D341Med (cell line): Measurements from ENCODE around the gene ING3.
"Not testable (repeated sequence)": the region's sequence is repeated elsewhere in the genome, so short reads cannot be mapped to it uniquely, and the experiment has no call there.

Source experiments
- DNase-seq: peaks from one replicate; pipeline ENCODE4 v3.0.0; 2012; ENCODE audit warnings: low spot score

Gene ING3

DNA sequence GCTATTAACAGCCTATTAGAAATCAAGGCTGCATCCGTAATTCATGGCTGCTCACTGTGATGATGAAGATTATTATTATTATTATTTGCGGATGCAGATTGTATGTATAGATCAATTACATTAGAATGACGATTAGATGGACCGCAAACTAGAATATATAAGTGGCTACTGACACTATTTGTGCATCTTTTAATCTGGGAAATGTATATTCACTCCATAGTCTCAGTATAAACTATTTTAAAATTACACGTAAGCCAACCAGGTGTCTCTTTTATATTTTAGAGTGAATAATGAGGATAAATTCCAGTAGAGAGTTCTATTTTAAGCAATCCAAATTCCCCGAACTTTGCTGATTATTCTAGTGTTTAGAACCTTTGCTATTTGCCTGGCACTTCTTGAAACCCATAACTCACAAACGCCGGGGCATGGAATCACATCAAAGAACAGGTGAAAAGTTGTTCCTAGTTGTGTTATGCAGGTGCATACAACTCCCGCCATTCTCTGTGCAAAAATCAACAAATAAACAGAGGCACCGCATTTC is 509 bp upstream of the ING3 start:
- no peak for DNase-seq

DNA sequence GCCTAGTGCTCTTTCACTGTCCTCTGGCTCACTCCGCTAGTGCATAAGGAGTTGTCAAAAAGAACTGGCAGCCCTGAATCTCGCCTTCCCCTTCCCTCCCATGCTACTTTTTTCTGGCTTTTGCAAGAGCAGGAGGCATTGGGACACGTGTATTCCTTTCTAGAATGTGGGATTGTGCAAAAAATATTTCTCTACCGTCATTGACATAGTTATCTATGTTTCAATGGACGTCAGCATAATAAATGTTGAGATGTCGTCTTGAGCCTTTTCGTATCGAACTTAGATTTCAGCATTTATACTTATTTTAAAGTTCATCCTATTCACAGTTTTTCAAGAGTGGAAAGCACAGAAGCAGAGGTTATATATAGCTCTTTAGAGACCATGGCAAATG is 727 bp downstream of the ING3 start:
- DNase-seq, result no peak

DNA sequence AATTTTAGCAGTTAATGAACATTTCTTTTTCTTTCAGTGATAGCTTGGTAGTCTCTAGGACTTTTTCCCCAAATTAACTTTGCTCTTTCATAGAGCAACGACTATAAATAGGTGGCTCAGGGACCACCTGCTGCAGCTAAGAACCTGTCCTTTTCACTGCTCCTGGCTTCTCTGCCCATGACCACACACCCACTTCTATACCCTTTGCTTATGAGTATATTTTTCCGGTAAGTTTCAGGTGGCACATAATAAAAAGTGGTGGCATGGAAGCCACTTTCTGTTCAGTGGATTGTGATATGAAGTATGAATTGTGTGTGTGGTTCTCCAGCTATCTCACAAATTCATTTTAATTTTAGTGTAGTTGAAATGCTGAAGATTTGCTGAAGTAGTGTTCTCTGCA is 1.2 kb downstream of the ING3 start:
- no peak for DNase-seq

DNA sequence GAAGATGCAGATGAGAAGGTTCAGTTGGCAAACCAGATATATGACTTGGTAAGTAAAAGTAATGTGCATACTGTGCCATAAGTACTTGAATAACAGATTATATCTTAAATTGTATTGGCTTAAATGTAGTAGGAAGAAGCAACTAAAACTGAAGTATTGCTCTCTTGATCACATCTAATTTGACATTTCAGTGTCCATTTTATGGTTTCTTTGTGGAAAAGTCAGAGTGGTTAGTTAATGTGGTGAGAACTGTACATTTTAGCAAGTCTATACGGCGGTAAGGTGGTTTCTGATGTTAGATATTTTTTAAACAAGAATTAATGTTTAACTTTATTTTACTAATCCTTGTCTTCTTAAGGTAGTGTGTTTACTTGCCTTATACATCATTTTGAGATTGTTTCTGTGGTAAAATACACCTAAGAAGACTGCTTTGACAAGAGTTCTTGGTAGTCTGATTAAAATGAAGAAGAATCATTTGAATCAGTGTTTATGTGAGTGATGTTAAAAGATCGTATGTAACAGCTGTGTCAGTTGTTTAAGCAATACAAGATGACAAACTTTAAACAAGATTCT is 5.1 kb downstream of the ING3 start:
- DNase-seq, result no peak

DNA sequence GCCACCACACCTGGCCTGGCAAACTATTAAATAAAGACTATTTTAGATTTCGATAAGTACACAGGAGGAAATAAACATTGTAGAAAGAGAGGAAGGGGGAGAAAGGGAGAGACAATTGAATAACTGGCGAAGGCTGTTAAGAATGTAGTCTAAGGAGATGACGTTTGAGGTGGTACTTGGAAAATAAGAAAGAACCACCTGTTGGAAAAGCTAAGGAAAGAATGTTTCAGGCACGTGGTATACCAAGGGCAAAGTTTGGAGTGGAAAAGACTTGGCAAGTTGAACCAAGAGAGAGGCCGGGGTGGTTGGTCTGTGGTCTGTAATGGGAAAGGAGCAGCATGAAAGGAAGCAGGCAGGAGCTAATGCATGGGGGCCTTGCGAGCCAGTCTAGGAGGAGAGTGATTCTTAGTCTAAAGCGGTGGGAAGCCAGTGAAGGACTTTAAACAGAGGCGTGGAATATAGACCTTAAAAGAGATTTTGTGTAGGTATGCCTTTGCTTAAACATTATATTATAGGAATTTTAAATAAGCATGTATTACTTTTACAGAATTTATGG is 9.4 kb downstream of the ING3 start:
- DNase-seq, result no peak

DNA sequence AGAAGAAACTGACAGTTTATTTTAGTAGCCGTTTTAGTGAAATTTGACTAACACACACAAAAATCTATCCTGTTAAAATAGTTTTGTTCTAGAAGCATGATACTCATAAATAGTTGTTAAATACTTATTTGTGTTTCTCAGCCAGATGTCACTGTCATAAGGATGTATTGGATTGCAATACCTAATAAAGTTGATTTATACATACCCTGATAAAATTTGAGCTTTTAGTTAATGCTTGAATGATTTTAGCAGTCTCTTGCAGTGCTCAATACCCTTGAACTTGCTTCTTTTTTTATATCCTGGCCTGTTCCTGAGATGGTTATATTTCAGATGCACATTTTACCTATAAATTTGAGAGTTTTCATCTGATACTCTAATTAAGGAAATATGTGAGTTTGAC is 10.1 kb downstream of the ING3 start:
- no peak for DNase-seq

DNA sequence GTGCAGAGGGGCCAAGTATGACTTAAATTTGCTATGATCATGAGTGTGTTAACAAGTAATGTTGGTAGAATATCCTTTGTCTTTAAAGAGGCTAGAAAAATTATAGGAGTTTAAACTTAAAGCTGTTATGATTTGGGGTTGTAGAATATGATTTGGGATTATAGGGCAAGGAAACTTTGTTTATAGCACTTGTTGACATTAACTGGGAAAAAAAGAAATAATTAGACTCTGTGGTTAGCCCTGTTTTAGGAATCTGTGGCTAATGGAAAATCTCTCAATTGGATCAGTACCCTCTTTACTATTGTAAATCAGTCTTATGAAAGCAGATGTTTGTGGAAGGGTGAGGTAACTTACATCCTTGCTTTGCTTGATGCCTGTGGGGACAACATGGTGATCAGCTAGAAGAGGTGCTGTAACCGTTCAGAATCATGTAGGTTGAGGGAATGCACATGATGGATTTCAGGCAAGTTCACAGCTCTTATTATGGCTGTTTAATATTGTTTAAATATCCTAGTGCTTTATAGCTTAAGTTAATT is 11.1 kb downstream of the ING3 start:
- no peak for DNase-seq

DNA sequence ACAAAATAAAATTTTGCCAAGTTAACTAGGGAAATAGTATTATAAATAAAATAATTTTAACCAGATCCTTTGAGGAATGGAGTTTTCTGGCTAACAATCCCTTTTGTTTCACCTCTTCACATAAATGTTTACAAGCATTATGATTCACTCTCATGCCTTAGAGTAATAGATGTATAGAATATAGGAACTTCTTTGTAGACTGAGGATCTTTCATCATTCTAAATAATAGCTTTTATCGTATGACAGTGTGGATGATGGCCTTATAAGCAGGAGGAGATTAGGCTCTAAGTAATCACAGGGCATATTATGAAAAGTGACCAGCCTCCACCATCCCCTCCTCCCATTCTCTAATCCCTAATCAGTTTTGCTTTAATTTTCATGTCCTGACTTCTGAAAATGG is 13.5 kb downstream of the ING3 start:
- DNase-seq, result no peak

DNA sequence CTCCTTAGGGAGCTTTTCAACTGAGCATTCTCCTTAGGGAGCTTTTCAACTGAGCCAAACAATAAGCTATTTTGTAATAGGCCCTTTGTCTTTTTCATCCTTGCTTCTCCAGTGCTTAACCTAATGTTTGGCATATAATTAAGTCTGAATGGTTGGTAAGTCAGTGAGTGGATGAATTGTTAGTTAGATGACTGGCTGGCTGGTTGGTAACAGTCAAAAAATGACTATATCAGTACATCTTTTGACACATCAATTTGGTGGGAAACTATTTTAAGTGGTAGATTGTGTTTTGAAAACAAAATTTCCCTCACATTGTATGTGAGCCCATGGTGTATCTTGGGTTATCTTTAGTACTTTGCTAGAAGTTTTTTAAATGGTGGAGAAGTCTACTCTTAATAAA is 16.4 kb downstream of the ING3 start:
- no peak for DNase-seq

DNA sequence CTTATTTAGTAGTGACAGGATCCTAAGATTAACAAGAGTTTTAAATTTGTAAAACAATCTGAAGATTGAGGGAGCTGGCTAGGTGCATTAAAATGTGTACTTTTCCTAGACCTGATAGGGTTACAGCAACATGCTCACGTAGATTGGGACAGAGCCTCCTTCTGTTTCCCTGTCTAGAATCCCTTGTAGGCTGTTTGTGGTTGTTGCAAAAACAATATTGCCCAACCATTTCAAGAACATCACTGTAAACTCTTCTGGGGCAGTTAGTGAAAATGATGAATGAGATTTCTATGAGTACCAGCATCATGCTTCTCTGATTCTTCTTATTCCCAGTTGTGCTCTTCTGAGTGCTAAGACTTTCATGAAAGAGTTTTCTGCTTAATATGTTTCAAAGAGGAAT is 23.3 kb downstream of the ING3 start:
- no peak for DNase-seq

DNA sequence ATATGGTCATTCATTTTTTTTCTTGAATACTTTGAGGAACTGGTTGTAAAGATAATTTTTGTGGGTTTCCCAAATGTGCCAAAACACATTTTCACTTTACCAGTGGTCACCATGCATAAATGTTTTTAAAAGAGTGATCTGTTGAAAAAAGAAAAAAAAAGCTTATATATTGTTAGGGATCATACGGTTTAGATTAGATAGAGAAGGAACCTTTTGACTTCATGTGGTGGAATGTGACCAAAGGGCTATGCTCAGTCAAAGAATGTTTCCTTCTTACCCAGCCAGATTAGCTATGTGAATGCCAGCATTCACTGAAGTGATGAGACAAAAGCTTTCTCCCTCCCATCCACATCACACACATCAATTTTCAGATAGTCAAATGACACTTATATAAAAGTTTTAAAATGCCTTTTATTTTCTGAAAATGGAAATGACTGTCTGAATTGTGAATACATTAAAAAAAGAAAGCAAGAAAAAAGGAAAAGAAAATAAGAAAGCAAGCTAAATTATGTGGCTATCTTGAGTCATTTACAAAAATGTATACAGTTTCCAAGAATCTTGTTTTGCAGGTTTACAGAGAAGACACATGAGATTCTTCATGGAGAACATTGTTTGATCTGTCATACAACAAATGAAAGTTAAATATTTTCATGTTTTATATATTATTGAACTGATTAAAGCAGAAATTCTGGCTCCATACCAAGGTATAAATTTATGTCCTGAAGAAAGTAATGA is 29.4 kb downstream of the ING3 start:
- no peak for DNase-seq

DNA sequence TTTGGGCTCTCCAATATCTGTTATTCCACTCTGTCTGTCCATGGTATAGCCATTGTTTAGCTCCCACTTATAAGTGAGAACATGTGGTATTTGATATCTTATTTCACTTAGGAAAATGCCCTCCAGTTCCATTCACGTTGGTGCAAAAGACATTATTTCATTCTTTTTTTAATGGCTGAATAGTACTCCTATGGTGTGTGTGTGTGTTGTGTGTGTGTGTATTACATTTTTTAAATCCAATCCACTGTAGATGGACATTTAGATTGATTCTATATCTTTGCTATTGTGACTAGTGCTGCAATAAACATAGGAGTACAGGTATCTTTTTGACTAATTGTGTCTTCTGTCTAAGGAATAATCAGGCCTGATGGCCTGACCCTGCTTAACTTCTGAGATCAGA is 30.5 kb downstream of the ING3 start:
- DNase-seq, result no peak

DNA sequence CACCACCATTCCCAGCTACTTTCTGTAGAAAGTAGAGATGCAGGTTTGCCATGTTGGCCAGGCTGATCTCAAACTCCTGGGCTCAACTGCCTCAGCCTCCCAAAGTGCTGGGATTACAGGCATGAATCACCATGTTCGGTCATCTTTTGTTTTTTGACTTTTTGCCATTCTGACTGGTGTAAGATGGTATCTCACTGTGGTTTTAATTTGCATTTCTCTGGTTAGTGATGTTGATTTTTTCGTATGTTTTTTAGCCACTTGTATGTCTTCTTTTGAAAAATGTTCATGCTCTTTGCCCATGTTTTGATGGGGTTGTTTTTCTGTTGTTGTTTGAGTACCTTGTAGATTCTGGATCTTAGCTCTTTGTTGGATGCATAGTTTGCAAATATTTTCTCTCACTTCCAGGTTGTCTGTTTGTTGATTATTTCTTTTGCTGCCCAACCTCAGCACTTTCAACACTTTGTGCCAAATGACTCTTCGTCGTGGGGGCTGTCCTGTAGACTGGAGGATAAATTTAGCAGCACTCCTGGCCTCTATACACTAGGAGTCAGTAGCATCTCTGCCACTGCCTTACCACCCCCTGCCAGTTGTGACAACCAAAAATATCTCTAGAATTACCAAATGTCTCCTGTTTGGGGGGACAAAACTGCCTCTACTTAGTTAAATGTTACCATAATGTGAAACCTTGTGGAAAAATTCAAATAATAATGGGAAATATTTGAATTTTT is 31.5 kb downstream of the ING3 start:
- DNase-seq, result no peak

DNA sequence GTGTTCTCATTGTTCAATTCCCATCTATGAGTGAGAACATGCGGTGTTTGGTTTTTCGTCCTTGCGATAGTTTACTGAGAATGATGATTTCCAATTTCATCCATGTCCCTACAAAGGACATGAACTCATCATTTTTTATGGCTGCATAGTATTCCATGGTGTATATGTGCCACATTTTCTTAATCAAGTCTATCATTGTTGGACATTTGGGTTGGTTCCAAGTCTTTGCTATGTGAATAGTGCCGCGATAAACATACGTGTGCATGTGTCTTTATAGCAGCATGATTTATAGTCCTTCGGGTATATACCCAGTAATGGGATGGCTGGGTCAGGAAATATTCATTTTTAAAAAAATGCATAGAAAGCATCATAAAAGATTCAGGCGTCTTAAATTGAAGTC is 33.0 kb downstream of the ING3 start:
- not testable (repeated sequence) for DNase-seq

DNA sequence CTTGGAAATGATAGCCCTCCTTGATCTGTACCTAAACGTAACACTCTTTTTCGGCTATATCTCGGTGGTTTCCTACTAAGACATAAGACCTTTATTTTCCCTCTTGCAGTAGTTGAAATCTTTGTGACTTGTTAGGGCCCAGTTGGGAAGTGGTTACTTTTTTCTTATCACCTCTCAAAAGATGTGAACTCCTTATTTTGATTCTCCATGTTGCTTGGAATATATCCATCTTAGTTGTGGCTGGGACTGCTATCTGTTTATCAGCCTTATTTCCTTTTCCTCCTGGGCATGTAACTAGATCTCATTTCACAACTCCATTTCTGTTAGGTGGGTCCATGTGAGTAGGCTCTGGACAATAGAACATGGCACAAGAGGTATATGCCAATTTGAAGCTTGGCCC is 33.8 kb downstream of the ING3 start:
- DNase-seq, result no peak

DNA sequence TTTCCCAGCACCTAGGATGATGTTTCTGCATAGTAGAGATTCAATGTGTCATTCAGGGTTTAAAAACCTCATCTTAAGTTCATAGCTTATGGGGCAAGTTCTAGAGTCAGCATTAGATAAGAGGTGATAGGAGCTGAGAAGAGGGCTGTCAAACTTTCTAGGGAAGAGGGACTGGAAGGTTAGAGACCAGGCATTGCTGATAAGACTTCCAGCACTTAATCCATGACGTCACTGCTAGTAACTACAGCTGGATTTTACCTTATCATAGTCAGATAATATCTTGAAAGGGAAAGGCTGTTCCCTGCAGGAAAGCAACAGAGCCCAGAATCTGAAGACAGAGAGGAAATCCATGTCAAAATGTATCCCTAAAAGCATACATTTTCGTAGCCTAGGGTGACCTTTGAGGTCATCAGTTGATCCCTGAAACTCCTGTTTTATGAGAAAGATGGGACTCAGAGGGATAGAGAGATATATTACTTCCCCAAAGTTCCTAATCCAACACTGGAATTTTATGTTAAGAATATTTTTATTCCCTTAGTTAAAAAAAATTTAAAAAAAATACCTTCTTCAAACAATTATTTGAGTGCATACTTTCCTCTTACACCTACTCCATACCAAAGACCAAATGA is 34.7 kb downstream of the ING3 start:
- DNase-seq, result no peak

DNA sequence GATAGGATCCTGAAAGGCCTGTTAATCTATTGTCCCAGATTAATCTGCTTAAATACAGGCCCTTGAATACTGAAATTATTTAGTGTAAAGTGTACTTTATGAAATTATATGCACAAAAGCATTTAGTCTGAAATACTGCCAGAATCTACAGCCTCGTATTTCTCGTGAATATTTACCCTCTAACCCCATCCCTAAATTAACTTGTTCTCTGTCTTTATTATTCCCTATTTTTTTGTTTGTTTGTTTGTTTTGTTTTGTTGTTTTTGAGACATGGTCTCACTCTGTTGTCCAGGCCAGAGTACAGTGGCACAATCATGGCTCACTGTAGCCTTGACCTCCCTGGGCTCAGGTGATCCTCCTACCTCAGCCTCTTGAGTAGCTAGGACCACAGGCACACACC is 35.3 kb downstream of the ING3 start:
- DNase-seq, result no peak

DNA sequence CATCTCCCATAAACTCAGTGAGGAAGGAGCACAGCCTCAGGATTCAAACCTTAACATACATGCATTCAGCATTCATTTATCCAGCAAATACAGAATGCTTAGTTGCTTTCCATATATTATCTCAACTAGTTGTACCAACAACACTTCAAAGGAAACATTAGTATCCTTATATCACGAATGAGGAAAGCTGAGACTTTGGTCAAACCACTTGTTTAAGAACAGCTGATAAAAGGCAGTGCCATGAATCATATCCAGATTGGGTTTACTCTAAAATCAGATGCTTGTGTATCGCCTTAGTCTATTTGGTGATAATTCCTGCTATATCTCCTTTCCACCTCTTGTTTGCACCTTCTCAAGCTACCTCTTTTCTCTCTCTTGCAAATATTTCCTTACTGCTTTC is 36.1 kb downstream of the ING3 start:
- no peak for DNase-seq

DNA sequence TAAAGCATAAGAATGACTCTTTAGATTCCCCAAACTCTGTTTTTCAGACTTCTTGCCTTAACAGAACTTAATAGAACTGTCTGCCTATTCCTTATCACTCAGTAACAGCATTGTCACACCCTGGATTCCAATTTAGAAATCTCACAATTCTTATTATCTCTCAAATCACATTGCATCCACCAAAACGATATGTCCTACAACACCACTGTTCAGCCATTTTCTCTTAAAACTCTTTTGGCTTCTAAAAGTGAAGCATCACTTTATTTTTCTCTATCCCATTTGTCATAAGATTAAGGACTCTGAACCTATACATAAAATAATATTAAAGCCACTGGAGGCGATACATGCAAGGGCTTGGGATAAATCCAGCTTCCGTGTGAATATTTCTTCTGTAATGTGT is 36.7 kb downstream of the ING3 start:
- DNase-seq, result no peak

DNA sequence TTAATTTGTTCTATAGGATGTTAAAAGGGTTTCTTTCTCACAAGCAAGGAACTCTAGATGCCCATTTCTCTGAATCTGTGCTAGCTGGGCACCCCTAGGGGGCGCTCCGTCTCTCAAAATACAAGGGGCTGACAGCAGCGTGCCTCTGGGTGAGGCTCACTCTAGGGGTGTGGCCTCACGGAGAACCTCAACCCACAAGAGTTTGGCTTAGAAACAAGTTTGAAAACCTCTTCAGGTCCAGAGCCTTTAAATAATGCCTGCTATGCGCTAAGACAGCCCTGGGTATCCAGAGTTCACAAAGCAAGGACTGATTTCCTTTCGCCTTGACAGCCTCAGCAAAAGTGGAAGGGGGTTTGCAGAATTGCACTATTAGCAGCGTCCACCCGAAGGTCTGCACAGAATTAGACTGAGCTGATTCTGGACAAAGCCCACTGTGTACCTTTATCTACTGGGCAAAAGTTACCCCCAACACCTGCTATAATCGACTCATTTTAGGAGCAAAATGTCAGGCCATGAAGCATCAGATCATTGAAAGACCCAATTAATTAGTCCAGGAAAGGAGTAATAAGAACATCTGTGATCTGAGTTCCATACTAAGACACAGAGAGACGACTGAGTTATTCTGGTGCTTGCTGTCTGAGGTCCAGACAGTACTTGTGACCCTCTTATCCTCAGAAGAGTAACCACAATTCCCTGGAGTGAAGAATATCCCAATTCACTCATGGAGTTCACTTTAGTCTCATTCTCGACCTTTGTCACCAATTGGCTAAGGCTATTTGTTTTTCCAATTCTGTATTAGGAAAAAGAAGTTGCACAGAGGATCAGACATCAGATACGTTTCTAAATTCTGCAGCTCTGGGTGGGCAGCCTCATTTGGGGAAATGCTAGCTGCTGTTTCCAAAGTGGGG is 37.4 kb downstream of the ING3 start:
- DNase-seq, result peak; percentile 81

DNA sequence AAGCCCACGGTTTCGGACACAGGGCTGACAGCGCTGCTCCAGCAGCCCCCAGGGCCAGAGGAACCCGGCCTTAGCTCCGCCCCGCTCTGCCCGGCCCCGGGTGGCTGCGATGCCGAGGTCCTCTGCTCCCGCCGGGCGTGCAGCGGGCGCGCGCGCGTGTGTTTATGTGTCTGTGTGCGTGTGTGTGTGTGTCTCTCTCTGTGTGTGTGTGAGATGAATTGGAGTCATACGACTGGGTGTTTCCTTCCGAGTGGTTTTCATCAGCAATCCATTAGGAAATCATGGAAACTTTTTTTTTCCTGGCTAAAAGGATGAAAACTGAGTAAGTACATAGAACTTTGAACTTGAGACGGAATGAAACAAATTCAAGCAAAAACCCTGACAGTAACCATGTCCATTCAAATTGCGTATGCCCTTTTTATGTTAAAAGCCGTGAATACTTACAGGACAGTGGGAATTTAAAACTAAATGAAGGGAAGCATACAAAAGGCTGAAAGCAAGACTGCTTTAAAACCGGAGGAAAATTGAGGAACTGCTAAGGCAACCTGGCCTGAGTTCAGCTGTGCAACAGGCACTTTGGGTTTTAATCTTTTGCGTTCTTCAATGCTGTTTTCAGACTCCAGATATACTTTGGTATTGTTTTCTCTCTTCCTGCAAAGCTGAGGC is 38.1 kb downstream of the ING3 start, which contains the start of gene CPED1:
Gene CPED1 (plus strand): TSS at position 121 of the 666 bp plus-strand sequence. CDS start 911 bp downstream, outside the sequence.
- peak; percentile 65 for DNase-seq
